ENCODE measurements around the gene WWTR1.

DNA sequence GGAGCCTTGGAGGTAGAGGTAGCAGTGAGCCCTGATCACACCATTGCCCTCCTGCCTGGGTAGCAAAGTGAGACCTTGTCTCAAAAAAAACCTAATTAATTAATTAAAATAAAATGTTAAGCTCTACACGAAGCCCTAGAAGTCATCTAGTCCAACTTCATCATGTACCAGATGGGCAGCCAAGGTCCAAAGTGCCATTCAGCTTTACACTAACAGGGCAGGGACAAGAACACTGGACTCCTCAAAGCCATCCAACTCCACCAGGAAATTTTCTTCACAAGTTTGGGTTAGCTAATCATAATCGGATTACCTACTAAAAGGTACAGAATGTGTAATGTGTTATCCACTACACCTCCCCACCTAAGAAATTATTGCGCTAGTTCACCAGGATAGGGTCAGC is 48.8 kb downstream of the WWTR1 start:
- TF ChIP-seq SRF (IDR thresholded peaks at IDR 0.05; ENCODE audit: low read depth, low read length) (no peak), YY1 (IDR thresholded peaks at IDR 0.05; ENCODE audit: low read depth, low read length) (no peak), TEAD4 (IDR thresholded peaks at IDR 0.05; ENCODE audit: low read depth, low read length) (no peak), POLR2A (IDR thresholded peaks at IDR 0.05; ENCODE audit: control extremely low read depth in 1 of 2, low read depth in 2 of 2, low read length in 2 of 2) (no peak), EZH2 (IDR thresholded peaks at IDR 0.05; ENCODE audit: low read depth, low read length, severe bottlenecking) (no peak), JUND (IDR thresholded peaks at IDR 0.05; ENCODE audit: low read length) (no peak)
- TF ChIP-seq, protein P1, sequence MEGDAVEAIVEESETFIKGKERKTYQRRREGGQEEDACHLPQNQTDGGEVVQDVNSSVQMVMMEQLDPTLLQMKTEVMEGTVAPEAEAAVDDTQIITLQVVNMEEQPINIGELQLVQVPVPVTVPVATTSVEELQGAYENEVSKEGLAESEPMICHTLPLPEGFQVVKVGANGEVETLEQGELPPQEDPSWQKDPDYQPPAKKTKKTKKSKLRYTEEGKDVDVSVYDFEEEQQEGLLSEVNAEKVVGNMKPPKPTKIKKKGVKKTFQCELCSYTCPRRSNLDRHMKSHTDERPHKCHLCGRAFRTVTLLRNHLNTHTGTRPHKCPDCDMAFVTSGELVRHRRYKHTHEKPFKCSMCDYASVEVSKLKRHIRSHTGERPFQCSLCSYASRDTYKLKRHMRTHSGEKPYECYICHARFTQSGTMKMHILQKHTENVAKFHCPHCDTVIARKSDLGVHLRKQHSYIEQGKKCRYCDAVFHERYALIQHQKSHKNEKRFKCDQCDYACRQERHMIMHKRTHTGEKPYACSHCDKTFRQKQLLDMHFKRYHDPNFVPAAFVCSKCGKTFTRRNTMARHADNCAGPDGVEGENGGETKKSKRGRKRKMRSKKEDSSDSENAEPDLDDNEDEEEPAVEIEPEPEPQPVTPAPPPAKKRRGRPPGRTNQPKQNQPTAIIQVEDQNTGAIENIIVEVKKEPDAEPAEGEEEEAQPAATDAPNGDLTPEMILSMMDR (IDR thresholded peaks at IDR 0.05; ENCODE audit: control extremely low read depth in 1 of 3, insufficient read depth in 1 of 3, low read depth in 1 of 3, low read length in 3 of 3) = no peak
- TF ChIP-seq, protein P2, sequence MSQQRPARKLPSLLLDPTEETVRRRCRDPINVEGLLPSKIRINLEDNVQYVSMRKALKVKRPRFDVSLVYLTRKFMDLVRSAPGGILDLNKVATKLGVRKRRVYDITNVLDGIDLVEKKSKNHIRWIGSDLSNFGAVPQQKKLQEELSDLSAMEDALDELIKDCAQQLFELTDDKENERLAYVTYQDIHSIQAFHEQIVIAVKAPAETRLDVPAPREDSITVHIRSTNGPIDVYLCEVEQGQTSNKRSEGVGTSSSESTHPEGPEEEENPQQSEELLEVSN (IDR thresholded peaks at IDR 0.05) = no peak
